Measurements from ENCODE around the gene TATDN2.

Gene TATDN2

GRCh38 chr3:10320320-10320677 lies 72.0 kb downstream of the TATDN2 start:
- DNase-seq: no peak

GRCh38 chr3:10321630-10322351 lies 73.5 kb downstream of the TATDN2 start:
- DNase-seq: no peak

- no peak for DNase-seq
Observed at GRCh38 chr3:10322352-10322710, 74.1 kb downstream of the TATDN2 start.

DNA sequence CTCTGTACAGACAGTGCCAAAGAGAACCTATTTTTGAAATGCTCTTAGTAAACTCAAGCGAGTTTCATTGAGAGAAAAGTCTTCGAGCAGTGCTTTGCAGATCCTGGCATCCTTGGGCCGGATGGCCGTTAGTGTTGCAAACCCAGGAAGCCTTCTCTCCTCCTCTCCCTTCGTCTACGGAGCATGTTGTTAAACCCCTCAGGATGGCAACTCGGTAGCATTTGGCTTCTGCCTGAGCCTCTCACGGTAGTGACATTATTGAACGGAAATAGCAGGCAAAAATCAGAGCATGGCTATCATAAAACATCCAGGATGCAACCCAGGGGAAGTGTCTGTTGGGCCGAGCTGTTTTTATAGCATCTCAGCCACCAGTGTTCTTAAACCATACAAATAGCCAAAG lies 79.3 kb downstream of the TATDN2 start:
- no peak for DNase-seq

DNA sequence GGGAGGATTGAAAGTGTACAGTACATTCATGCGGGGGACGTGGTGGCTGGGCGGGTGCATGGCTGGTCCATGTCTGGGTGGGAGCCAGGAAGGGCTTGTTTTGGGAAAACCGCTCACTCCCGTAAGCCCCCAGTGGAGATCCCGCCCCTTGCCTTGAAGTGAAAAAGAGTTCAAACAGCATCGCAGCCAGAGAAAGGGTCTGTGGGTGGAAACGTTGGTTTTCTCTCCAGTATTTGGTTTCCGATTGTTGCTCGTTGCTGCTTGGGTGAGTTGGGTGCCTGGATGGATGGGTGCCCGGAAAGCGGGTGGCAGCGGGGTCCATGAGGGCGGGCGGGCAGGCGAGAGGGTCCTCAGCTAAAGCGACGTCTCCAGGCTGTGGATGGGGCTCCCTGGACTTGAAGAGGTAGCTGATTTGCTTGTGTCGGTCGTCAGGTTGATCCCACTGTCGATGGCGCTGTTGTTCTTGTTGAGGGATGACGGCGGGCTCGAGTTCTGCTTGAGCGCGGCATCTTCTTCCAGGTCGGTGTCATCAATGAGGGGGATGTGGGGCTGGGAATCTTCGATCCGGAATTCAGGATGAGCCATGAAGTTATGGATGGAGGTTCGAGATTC lies 80.3 kb downstream of the TATDN2 start:
- no peak for DNase-seq

- DNase-seq: no peak
Observed at GRCh38 chr3:10329495-10330015, 81.3 kb downstream of the TATDN2 start.

GRCh38 chr3:10330319-10330718 lies 82.1 kb downstream of the TATDN2 start:
- no peak for DNase-seq
